GM12872 (cell line): ENCODE measurements around the gene DLX5.

Source experiments
- CTCF ChIP-seq: IDR thresholded peaks from 3 replicates; pipeline ENCODE4 v1.5.1; 2011; ENCODE audit warnings: low read depth, mild to moderate bottlenecking, low read length, moderate library complexity; ENCODE audit not compliant: insufficient read depth

DLX5 gene

GRCh38 chr7:97001656-97002554, 22.7 kb downstream of the DLX5 start:
- no peak for TF ChIP-seq CTCF

- TF ChIP-seq CTCF = no peak
Measured at GRCh38 chr7:97001221-97001620, 23.4 kb downstream of the DLX5 start.

- TF ChIP-seq CTCF = no peak
Measured at GRCh38 chr7:96998744-96999143, 25.9 kb downstream of the DLX5 start.

- no peak for TF ChIP-seq CTCF
Measured at GRCh38 chr7:96998333-96998732, 26.3 kb downstream of the DLX5 start.

- no peak for TF ChIP-seq CTCF
Measured at GRCh38 chr7:96997512-96998032, 27.1 kb downstream of the DLX5 start.

GRCh38 chr7:96996958-96997511, 27.6 kb downstream of the DLX5 start:
- no peak for TF ChIP-seq CTCF

- TF ChIP-seq CTCF = no peak
Measured at GRCh38 chr7:96996111-96996957, 28.3 kb downstream of the DLX5 start.
